HEK293T (cell line): ENCODE results near the gene GTF3C5.

Source experiments
- BHLHE40 ChIP-seq: fragments of 450-650 bp; IDR thresholded peaks from 2 replicates; pipeline ENCODE4 v1.6.1; 2016; ENCODE audit warnings: mild to moderate bottlenecking, moderate library complexity, borderline replicate concordance
- CTBP1 ChIP-seq: fragments of 450-650 bp; IDR thresholded peaks from 2 replicates; pipeline ENCODE4 v1.6.1; 2016; ENCODE audit warnings: borderline replicate concordance
- FOXA1 ChIP-seq: fragments of 450-650 bp; IDR thresholded peaks from 2 replicates; pipeline ENCODE4 v1.6.1; 2016; ENCODE audit warnings: mild to moderate bottlenecking
- FOXM1 ChIP-seq: fragments of 450-650 bp; IDR thresholded peaks from 2 replicates; pipeline ENCODE4 v1.6.1; 2017; ENCODE audit warnings: mild to moderate bottlenecking, borderline replicate concordance
- HDGF ChIP-seq: fragments of 450-650 bp; IDR thresholded peaks from 2 replicates; pipeline ENCODE4 v1.6.1; 2017; ENCODE audit warnings: antibody characterized with exemption, borderline replicate concordance
- L3MBTL2 ChIP-seq: fragments of 450-650 bp; conservative IDR thresholded peaks from 2 replicates; pipeline ENCODE4 v1.6.1; 2016; ENCODE audit warnings: mild to moderate bottlenecking
- PKNOX1 ChIP-seq: fragments of 450-650 bp; IDR thresholded peaks from 2 replicates; pipeline ENCODE4 v1.6.1; 2016
- SP1 ChIP-seq: fragments of 450-650 bp; IDR thresholded peaks from 2 replicates; pipeline ENCODE4 v1.6.1; 2017
- SUZ12 ChIP-seq: fragments of 450-650 bp; IDR thresholded peaks from 2 replicates; pipeline ENCODE4 v1.6.1; 2016; ENCODE audit warnings: mild to moderate bottlenecking

GRCh38 chr9:133074111-133074651 is 43.4 kb downstream of the GTF3C5 start:
- TF ChIP-seq HDGF (no peak), L3MBTL2 (no peak), SUZ12 (no peak), FOXM1 (no peak), FOXA1 (no peak), BHLHE40 (no peak), SP1 (no peak), PKNOX1 (no peak), CTBP1 (no peak)
